ENCODE data around the gene CLDN10.

The CLDN10 gene

GRCh38 chr13:95552539-95553441 is at the start of gene CLDN10:
CLDN10 (plus strand) TSS chr13:95552720; CDS start chr13:95552754, 34 bp downstream.
- CTCF ChIA-PET: interaction anchor here (0.9 kb wide), 1 partner anchor 12 kb away, joined by 4 read pairs; no protein-coding TSS in a partner anchor
- POLR2A ChIA-PET: no interaction called here
- TF ChIP-seq CTCF (IDR thresholded peaks at IDR 0.05; ENCODE audit: insufficient read depth, low read length, missing control alignments): no peak
- no peak for DNase-seq (ENCODE audit: low read depth, low spot score)
- H3K4me3 ChIP-seq (ENCODE audit: low read depth, low read length): no peak within 1 kb of the TSS

GRCh38 chr13:95503662-95504061 is 48.9 kb upstream of the CLDN10 start:
- H3K4me3 ChIP-seq (ENCODE audit: low read depth, low read length): no peak overlapping the region
- ChIA-PET CTCF (interaction anchor here (0.7 to 0.9 kb wide), 2 partner anchors 10 to 314 kb away, joined by 3 to 5 read pairs; no protein-coding TSS in a partner anchor), POLR2A (no interaction called here)
- TF ChIP-seq CTCF (IDR thresholded peaks at IDR 0.05; ENCODE audit: insufficient read depth, low read length, missing control alignments): no peak
- DNase-seq (ENCODE audit: low read depth, low spot score): no peak

GRCh38 chr13:95505265-95505664 is 47.3 kb upstream of the CLDN10 start:
- POLR2A ChIA-PET: no interaction called here
- no peak for TF ChIP-seq CTCF (IDR thresholded peaks at IDR 0.05; ENCODE audit: insufficient read depth, low read length, missing control alignments)
- H3K4me3 ChIP-seq (ENCODE audit: low read depth, low read length): no peak overlapping the region
- CTCF ChIA-PET: interaction anchor here (0.7 kb wide), 1 partner anchor 329 kb away, joined by 3 read pairs; no protein-coding TSS in a partner anchor
- no peak for DNase-seq (ENCODE audit: low read depth, low spot score)

- ChIA-PET CTCF (interaction anchor here (0.7 kb wide), 1 partner anchor 328 kb away, joined by 3 read pairs; no protein-coding TSS in a partner anchor), POLR2A (no interaction called here)
- DNase-seq (ENCODE audit: low read depth, low spot score): no peak
- TF ChIP-seq CTCF (IDR thresholded peaks at IDR 0.05; ENCODE audit: insufficient read depth, low read length, missing control alignments): no peak
- H3K4me3 ChIP-seq (ENCODE audit: low read depth, low read length): no peak overlapping the region
Measured at GRCh38 chr13:95505986-95506385, 46.5 kb upstream of the CLDN10 start.

GRCh38 chr13:95507991-95508390 is 44.5 kb upstream of the CLDN10 start:
- CTCF ChIA-PET: no interaction called here

More at GRCh38 chr13:95507991-95508390, 44.5 kb upstream of the CLDN10 start:
- DNase-seq (ENCODE audit: low read depth, low spot score): no peak
- POLR2A ChIA-PET: no interaction called here
- TF ChIP-seq CTCF (IDR thresholded peaks at IDR 0.05; ENCODE audit: insufficient read depth, low read length, missing control alignments): no peak
- H3K4me3 ChIP-seq (ENCODE audit: low read depth, low read length): no peak overlapping the region
